ENCODE data around the gene HSPA1B. TPM values are rescaled to one million over a fixed set of nuclear protein-coding genes. Genes with fewer than 3 reads are reported as not detected.

The HSPA1B gene
- total RNA-seq, 1 experiment from 2014 or later, result 85.1 TPM

- Histone ChIP-seq H3K9ac (ENCODE audit: extremely low read depth, insufficient read length, low read length) (no peak overlapping the region), H2AFZ (ENCODE audit: low read length) (no peak overlapping the region), H3K4me1 (ENCODE audit: insufficient read depth, low read length) (peaks cover 3% of the 10 kb centered on the region; the same call in 1 of the 2 replicates), H3K23me2 (ENCODE audit: insufficient read length, low read depth, low read length, poor library complexity, severe bottlenecking) (no peaks in the 10 kb centered on the region), H4K20me1 (ENCODE audit: control insufficient read depth, insufficient read depth, insufficient read length) (no peaks in the 10 kb centered on the region), H2BK5ac (ENCODE audit: insufficient read length, low read length) (no peak overlapping the region), H3K27ac (ENCODE audit: insufficient read length, low read depth, low read length) (no peak overlapping the region), H3T11ph (ENCODE audit: low read length) (no peak overlapping the region), H4K5ac (ENCODE audit: insufficient read length, low read depth, low read length) (no peak overlapping the region), H3K56ac (ENCODE audit: insufficient read length, low read depth, low read length) (no peak overlapping the region), H2BK20ac (ENCODE audit: low read depth, low read length, poor library complexity, severe bottlenecking) (no peak overlapping the region), H2BK120ac (ENCODE audit: low read depth, low read length, poor library complexity, severe bottlenecking) (no peak overlapping the region), H3K27me3 (ENCODE audit: insufficient read depth, low read length) (no peaks in the 10 kb centered on the region), H3K4me2 (ENCODE audit: insufficient read depth, insufficient read length, low read length) (no peak overlapping the region), H2BK15ac (ENCODE audit: low read depth, low read length) (no peak overlapping the region), H2BK12ac (ENCODE audit: insufficient read length, low read depth, low read length) (no peak overlapping the region), H3K79me2 (ENCODE audit: insufficient read depth, low read length) (no peaks in the 10 kb centered on the region), H4K8ac (replicated peaks; ENCODE audit: insufficient read length, low read depth, low read length) (no peak overlapping the region), H3K79me1 (ENCODE audit: insufficient read depth, low read depth, low read length, poor library complexity, severe bottlenecking) (no peaks in the 10 kb centered on the region), H3K9me3 (ENCODE audit: control insufficient read depth, low read depth, low read length) (no peaks in the 10 kb centered on the region), H3K18ac (ENCODE audit: insufficient read length, low read depth, low read length) (no peak overlapping the region), H3K4ac (ENCODE audit: low read depth, low read length) (no peak overlapping the region), H3K14ac (ENCODE audit: insufficient read depth, low read length) (no peak overlapping the region), H4K91ac (ENCODE audit: insufficient read length, low read depth, low read length) (no peak overlapping the region), H2AK5ac (ENCODE audit: insufficient read length, low read length) (no peak overlapping the region), H3K23ac (ENCODE audit: insufficient read length, low read depth, low read length) (no peak overlapping the region)
- Mint-ChIP-seq H3K9me3 (no peaks in the 10 kb centered on the region), H3K4me3 (no peak overlapping the region), H3K36me3 (ENCODE audit: insufficient read depth in 1 of 3, low read depth in 3 of 3) (no peaks in the 10 kb centered on the region; a peak in 1 of 7 replicates), H3K27ac (no peak overlapping the region), H3K4me1 (peaks cover 11 to 37% of the 10 kb centered on the region in 2 experiments), H3K27me3 (ENCODE audit: low read depth) (no peaks in the 10 kb centered on the region; the same call in 1 of the 2 replicates)
- no CpG with 5 or more reads among the region's 4 CpGs for WGBS (ENCODE audit: extremely low coverage, insufficient read length, low lambda C conversion rate)
- no peak for TF ChIP-seq CTCF (conservative IDR thresholded peaks at IDR 0.05)
- no peak for DNase-seq
Observed at GRCh38 chr6:31874084-31874670, 46.6 kb downstream of the HSPA1B start.

Data from H9 (cell line).